CD4-positive, alpha-beta T cell treated with Interleukin-1 beta for 1 hour (primary cell): Measurements from ENCODE around the gene ZIC4.

Experiments
- DNase-seq, 2 donors: peaks; one replicate each; pipeline ENCODE4 v3.0.0-alpha.2; 2020 to 2022

Gene ZIC4

GRCh38 chr3:147389717-147390116 is 16.6 kb downstream of the ZIC4 start:
- no peak for DNase-seq

- DNase-seq = no peak
Observed at GRCh38 chr3:147388700-147389580, 17.4 kb downstream of the ZIC4 start.

- no peak for DNase-seq
Observed at GRCh38 chr3:147387885-147388699, 18.3 kb downstream of the ZIC4 start.

GRCh38 chr3:147387291-147387884 is 19.0 kb downstream of the ZIC4 start:
- DNase-seq = no peak

- DNase-seq = no peak
Observed at GRCh38 chr3:147385059-147386012, 21.0 kb downstream of the ZIC4 start.

- DNase-seq = no peak
Observed at GRCh38 chr3:147384210-147385058, 21.9 kb downstream of the ZIC4 start.

- no peak for DNase-seq
Observed at GRCh38 chr3:147383617-147384016, 22.7 kb downstream of the ZIC4 start.

GRCh38 chr3:147381596-147381995 is 24.7 kb downstream of the ZIC4 start:
- DNase-seq = no peak

- DNase-seq = no peak
Observed at GRCh38 chr3:147380977-147381376, 25.4 kb downstream of the ZIC4 start.

- no peak for DNase-seq
Observed at GRCh38 chr3:147380387-147380951, 25.9 kb downstream of the ZIC4 start.

- DNase-seq = no peak
Observed at GRCh38 chr3:147379651-147380050, 26.7 kb downstream of the ZIC4 start.

- DNase-seq = no peak
Observed at GRCh38 chr3:147377412-147378367, 28.7 kb downstream of the ZIC4 start.

GRCh38 chr3:147373301-147373700 is 33.0 kb downstream of the ZIC4 start:
- DNase-seq = no peak

GRCh38 chr3:147372525-147373027 is 33.8 kb downstream of the ZIC4 start:
- DNase-seq = no peak

GRCh38 chr3:147371771-147372340 is 34.5 kb downstream of the ZIC4 start:
- no peak for DNase-seq

- no peak for DNase-seq
Observed at GRCh38 chr3:147371140-147371539, 35.2 kb downstream of the ZIC4 start.

- DNase-seq = no peak
Observed at GRCh38 chr3:147370349-147370748, 36.0 kb downstream of the ZIC4 start.

GRCh38 chr3:147369661-147370123 is 36.7 kb downstream of the ZIC4 start:
- no peak for DNase-seq

- DNase-seq = no peak
Observed at GRCh38 chr3:147369231-147369630, 37.1 kb downstream of the ZIC4 start.
